Measurements from ENCODE around the gene CCDC146. TPM values are rescaled to one million over a fixed set of nuclear protein-coding genes. Genes with fewer than 3 reads are reported as not detected.

CCDC146 gene
- total RNA-seq, 1 experiment from 2014 or later = 0.72 TPM

GRCh38 chr7:77289387-77289786, 167.0 kb downstream of the CCDC146 start:
- Mint-ChIP-seq H3K4me3 (no peak overlapping the region), H3K27ac (no peak overlapping the region), H3K4me1 (peaks cover 2 to 5% of the 10 kb centered on the region in 2 experiments; a peak in 3 of 4 replicates), H3K36me3 (ENCODE audit: insufficient read depth in 1 of 3, low read depth in 3 of 3) (no peaks in the 10 kb centered on the region), H3K27me3 (ENCODE audit: low read depth) (no peaks in the 10 kb centered on the region; the same call in 1 of the 2 replicates), H3K9me3 (peaks cover 0 to 2% of the 10 kb centered on the region in 2 experiments; a peak in 1 of 5 replicates)
- Histone ChIP-seq H2BK120ac (ENCODE audit: low read depth, low read length, poor library complexity, severe bottlenecking) (no peak overlapping the region), H2AFZ (ENCODE audit: low read length) (no peak overlapping the region), H2BK12ac (ENCODE audit: insufficient read length, low read depth, low read length) (no peak overlapping the region), H2AK5ac (ENCODE audit: insufficient read length, low read length) (no peak overlapping the region), H4K5ac (ENCODE audit: insufficient read length, low read depth, low read length) (no peak overlapping the region), H3K56ac (ENCODE audit: insufficient read length, low read depth, low read length) (no peak overlapping the region), H4K8ac (replicated peaks; ENCODE audit: insufficient read length, low read depth, low read length) (no peak overlapping the region), H3K18ac (ENCODE audit: insufficient read length, low read depth, low read length) (no peak overlapping the region), H4K91ac (ENCODE audit: insufficient read length, low read depth, low read length) (no peak overlapping the region), H3T11ph (ENCODE audit: low read length) (no peak overlapping the region), H3K9ac (ENCODE audit: extremely low read depth, insufficient read length, low read length) (no peak overlapping the region), H3K14ac (ENCODE audit: insufficient read depth, low read length) (no peak overlapping the region), H3K4me2 (ENCODE audit: insufficient read depth, insufficient read length, low read length) (no peak overlapping the region), H3K27ac (ENCODE audit: insufficient read length, low read depth, low read length) (no peak overlapping the region), H3K4ac (ENCODE audit: low read depth, low read length) (no peak overlapping the region), H2BK5ac (ENCODE audit: insufficient read length, low read length) (no peak overlapping the region), H4K20me1 (ENCODE audit: control insufficient read depth, insufficient read depth, insufficient read length) (no peaks in the 10 kb centered on the region), H3K79me2 (ENCODE audit: insufficient read depth, low read length) (no peaks in the 10 kb centered on the region), H3K23me2 (ENCODE audit: insufficient read length, low read depth, low read length, poor library complexity, severe bottlenecking) (no peaks in the 10 kb centered on the region), H3K4me1 (ENCODE audit: insufficient read depth, low read length) (no peaks in the 10 kb centered on the region), H3K27me3 (ENCODE audit: insufficient read depth, low read length) (no peaks in the 10 kb centered on the region), H2BK20ac (ENCODE audit: low read depth, low read length, poor library complexity, severe bottlenecking) (no peak overlapping the region), H3K23ac (ENCODE audit: insufficient read length, low read depth, low read length) (no peak overlapping the region), H2BK15ac (ENCODE audit: low read depth, low read length) (no peak overlapping the region), H3K79me1 (ENCODE audit: insufficient read depth, low read depth, low read length, poor library complexity, severe bottlenecking) (no peaks in the 10 kb centered on the region), H3K9me3 (ENCODE audit: control insufficient read depth, low read depth, low read length) (no peaks in the 10 kb centered on the region)
- DNase-seq = no peak
- TF ChIP-seq CTCF (conservative IDR thresholded peaks at IDR 0.05) = no peak
- no CpG with 5 or more reads among the region's 3 CpGs for WGBS (ENCODE audit: extremely low coverage, insufficient read length, low lambda C conversion rate)

Measured in H9 (cell line).